ENCODE measurements around the gene AIP.

AIP gene

DNA sequence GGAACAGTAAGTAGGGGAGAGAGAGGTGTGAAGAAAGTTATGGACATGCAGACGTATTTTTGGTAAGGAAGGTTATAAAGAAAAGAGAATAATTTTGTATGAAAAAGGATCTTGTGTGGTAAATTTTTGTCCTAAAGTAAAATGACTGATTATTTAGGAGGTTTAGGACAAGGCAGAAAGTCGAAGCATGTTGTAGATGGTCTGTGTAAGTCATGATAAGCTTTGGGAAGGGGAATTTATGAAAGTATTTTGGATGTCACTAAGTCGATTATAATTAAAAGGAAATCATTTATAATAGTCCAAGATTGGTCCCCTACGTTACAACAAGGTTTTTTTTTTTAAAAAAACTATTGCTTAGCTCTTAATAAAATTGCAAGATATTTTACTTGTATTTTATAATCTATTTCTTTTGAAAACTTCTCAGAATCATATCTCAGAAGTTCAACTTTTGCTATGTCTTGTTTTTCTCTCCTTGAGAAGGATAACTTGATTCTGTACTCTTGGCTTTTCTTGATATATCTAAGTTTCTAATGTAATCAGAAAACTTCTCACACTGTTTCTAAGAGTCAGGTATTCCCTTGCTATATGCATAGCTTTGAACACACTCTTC is 51.3 kb downstream of the AIP start:
- DNase-seq (ENCODE audit: low read depth): no peak

DNA sequence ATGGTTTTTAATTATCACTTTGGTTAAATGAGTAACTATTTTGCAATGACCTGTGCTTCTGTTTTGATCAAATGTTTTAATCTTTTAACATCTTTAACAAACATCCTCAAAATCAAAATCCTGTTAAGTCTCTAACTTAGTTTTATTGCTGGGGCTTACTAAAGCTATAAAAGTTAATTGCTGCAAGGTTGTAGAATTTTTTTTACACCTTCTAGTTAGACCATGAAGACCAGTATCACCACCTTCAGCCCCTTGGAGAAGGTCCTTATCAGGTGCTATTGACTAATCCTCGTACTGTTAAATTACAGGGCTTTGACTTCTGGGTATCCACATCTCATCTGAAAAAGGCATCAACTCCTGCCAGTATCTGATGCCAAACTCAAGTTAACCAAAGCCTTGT is 52.7 kb downstream of the AIP start:
- no peak for DNase-seq (ENCODE audit: low read depth)

DNA sequence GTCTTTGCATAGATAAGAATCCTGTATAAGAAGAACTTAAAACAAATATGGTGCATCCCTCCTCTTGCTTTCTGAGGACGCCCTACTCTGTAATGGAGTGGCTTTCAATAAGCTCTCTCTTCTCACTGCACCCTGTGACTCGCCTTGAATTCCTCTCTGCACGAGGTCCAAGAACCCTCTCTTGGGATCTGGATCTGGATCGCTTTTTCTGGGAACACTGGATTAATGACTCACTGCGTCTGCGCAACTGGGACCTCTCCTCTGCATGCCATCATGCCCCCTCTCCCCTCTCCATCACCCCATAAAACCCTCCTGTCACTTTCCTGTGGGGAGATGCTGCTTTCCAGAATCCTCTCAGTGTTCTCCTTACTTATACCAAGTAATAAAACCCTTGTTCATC is 55.5 kb downstream of the AIP start:
- DNase-seq (ENCODE audit: low read depth): no peak

DNA sequence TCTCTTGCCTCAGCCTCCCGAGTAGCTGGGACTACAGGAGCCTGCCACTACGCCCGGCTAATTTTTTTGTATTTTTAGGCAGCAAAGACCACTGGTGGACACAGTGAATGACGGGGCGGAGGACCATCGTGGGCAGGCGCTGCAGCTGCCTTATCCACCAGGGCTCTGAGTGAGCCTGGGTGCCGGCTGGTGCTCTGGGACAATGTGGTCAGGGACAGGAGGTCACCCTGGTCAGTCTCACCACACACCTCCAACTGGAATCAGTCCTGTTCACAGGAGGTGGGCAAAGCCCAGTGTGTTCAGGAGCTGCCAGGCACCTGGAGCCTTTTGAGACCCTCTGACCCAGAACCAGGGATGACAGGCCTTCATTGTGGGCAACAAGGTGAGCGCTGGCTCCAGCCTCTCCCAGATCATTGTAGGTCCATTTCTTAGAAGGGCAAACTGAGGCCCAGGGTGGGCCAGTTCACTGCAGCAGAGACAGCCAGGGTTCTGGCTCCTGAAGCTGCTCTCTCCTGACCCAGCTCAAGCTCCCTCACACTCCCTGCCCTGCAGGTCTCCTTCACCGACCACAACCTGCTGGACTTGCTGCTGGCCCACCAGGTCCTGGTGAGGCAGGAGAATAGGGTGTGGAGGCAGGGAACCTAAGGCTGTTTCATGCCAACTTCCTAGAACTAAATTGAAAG is 56.1 kb downstream of the AIP start:
- DNase-seq (ENCODE audit: low read depth): no peak

DNA sequence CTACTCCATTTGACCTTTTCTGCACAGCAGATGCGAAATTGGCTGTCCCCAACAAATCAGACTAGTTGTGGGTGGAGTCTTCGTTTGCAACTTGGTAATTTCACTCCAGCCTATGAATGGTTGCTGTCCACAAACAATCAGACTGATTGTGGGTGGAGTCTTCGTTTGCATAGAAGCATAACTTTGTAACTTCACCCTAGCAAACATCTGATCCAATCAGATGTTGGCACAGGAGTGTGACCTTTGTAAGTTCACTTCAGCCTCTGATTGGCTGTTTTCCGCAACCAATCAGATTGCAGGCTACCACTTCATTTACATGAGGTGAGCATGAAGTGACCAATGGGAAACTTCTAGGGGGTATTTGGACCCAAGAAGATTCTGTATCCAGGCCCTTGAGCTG is 56.7 kb downstream of the AIP start:
- DNase-seq (ENCODE audit: low read depth): no peak

Measured in non-pigmented ciliary epithelial cell (primary cell).